GM12892 (cell line): Measurements from ENCODE around the gene GIGYF2.

Experiments
- DNase-seq: peaks from one replicate; pipeline ENCODE4 v3.0.0; 2011; ENCODE audit not compliant: insufficient read length
- FAIRE-seq: peaks from 2 replicates; lab custom pipeline; 2011; peaks lifted over from hg19 to GRCh38; lab: Jason Lieb, UNC
- POLR2A ChIP-seq: IDR thresholded peaks from 2 replicates; pipeline ENCODE4 v1.6.1; 2011; ENCODE audit warnings: low read depth, low read length, control low read depth
- POLR2AphosphoS5 ChIP-seq: IDR thresholded peaks from 2 replicates; pipeline ENCODE4 v1.6.1; 2011; ENCODE audit warnings: low read depth, low read length, control low read depth
- TAF1 ChIP-seq: IDR thresholded peaks from 2 replicates; pipeline ENCODE4 v1.6.1; 2011; ENCODE audit warnings: low read depth, mild to moderate bottlenecking, control low read depth, low read length, borderline replicate concordance

The GIGYF2 gene

DNA sequence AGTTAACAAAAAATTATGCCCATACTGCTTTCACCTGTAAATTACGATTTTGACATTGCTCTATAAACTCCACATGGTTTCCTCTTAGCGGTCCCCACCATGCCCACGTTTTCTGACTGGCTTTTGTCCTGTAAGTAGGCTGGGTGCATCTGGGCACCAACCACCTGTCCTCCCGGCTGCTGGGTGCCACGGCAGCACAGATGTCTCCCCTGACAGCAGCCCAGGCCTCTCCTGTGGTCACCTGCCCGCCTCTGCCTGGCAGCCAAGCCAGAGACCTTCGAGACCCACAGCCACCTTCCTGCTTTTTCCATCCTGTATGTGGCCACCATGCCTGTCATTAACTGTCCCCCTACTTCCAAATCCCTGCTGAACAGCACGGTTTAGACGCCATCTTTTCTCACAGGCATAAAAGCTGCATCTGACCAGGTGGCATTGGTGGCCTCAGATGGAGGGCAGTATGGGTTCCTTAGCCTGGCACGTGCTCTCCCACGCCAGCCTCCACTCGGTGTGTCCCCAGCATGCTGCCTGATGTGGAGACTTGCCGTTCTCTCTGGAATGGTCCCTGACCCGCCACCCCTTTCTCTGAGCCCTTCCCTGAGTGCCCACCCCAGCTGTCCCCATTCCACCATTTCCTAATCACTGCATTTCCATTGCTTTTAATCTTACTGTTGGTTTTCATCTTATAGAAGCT, 191.9 kb downstream of the GIGYF2 start:
- FAIRE-seq, result no peak
- TF ChIP-seq POLR2A (no peak), POLR2AphosphoS5 (no peak), TAF1 (no peak)
- peak; percentile 6 for DNase-seq

DNA sequence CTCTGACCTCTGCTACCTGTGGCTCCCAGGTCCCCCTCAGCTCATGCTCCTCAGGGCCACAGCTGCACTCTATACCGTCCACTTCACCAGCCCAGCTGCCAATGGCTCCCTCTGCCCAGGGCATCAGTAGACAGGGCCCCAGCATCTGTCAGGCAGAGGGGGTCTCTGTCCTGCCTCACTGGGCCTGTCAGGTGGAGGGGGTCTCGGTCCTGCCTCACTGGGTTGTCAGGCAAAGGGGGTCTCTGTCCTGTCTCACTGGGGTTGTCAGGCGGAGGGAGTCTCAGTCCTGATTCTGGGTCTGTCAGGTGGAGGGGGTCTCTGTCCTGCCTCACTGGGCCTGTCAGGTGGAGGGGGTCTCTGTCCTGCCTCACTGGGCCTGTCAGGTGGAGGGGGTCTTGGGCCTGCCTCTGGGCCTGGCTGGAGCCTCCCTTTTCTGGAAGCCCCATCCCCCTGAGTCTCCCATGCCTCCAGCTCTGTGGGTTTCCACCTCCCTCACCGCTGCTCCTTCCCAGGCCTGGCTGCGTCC, 192.8 kb downstream of the GIGYF2 start:
- no peak for TF ChIP-seq POLR2AphosphoS5
- TF ChIP-seq TAF1, result no peak
- TF ChIP-seq POLR2A, result no peak
- DNase-seq (peak; percentile 2), FAIRE-seq (no peak)

- TF ChIP-seq POLR2A (no peak), POLR2AphosphoS5 (no peak), TAF1 (no peak)
- FAIRE-seq (no peak), DNase-seq (peak; percentile 1)
Observed at GRCh38 chr2:232890536-232890895, 193.4 kb downstream of the GIGYF2 start.

DNA sequence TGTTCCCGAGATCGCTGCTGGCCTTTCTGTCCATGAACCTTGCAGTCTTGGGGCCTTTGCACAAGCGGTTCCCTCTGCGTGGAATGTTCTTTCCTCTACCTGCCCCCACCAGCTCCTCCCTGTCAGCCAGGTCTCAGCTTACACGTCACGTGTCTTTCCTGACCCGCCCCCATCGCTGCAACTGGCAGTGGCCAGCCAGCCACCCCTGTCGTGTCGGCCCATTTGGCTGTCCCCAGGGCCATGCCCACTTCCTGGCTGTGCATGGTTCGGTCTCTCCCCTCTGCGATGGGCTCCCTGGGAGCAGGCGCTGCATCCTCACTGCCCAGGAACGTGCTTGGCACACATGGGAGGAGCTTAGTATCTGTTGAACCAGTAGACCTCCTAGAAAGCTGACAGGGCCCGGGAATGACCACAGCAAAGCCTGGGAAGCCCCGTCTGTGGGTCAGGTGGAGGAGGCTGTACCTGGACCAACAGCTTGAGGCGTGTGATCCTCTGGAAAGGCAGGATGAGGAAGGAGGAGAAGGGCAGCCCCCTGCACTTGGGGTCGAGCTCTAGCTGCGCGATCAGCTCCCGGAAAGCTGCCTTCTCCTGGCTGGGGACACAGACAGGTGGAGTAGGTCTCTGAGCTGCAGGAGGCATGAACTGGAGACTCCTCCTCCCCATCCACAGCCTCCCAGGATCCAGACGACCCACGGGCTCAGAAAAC, 193.9 kb downstream of the GIGYF2 start:
- TF ChIP-seq POLR2AphosphoS5 (no peak), TAF1 (no peak), POLR2A (no peak)
- no peak for FAIRE-seq
- peak; percentile 15 for DNase-seq

GRCh38 chr2:232891621-232892071, 194.5 kb downstream of the GIGYF2 start:
- FAIRE-seq (no peak), DNase-seq (peak; percentile 1)
- TF ChIP-seq TAF1 (no peak), POLR2A (no peak), POLR2AphosphoS5 (no peak)

GRCh38 chr2:232892221-232892620, 195.1 kb downstream of the GIGYF2 start:
- FAIRE-seq (no peak), DNase-seq (peak; percentile 10)
- TF ChIP-seq TAF1, result no peak
- TF ChIP-seq POLR2A, result no peak
- no peak for TF ChIP-seq POLR2AphosphoS5

- no peak for FAIRE-seq
- TF ChIP-seq POLR2AphosphoS5 (no peak), POLR2A (no peak), TAF1 (no peak)
Observed at GRCh38 chr2:232892843-232893242, 195.7 kb downstream of the GIGYF2 start.

GRCh38 chr2:232893834-232894233, 196.7 kb downstream of the GIGYF2 start:
- DNase-seq (peak; percentile 10), FAIRE-seq (no peak)
- TF ChIP-seq POLR2AphosphoS5 (no peak), POLR2A (no peak), TAF1 (no peak)

More at GRCh38 chr2:232892843-232893242, 195.7 kb downstream of the GIGYF2 start:
- DNase-seq, result peak; percentile 3

- no peak for TF ChIP-seq POLR2A
- TF ChIP-seq POLR2AphosphoS5, result no peak
- TF ChIP-seq TAF1, result no peak
- DNase-seq (no peak), FAIRE-seq (no peak)
Observed at GRCh38 chr2:232894251-232894650, 197.1 kb downstream of the GIGYF2 start.

GRCh38 chr2:232894746-232895145, 197.6 kb downstream of the GIGYF2 start:
- TF ChIP-seq POLR2AphosphoS5 (no peak), TAF1 (no peak), POLR2A (no peak)

GRCh38 chr2:232896111-232896510, 199.0 kb downstream of the GIGYF2 start:
- TF ChIP-seq POLR2A (no peak), TAF1 (no peak)
- no peak for FAIRE-seq
- no peak for DNase-seq

More at GRCh38 chr2:232894746-232895145, 197.6 kb downstream of the GIGYF2 start:
- DNase-seq, result peak; percentile 11
- no peak for FAIRE-seq
